Measurements from ENCODE around the gene P2RY8.

P2RY8 gene

DNA sequence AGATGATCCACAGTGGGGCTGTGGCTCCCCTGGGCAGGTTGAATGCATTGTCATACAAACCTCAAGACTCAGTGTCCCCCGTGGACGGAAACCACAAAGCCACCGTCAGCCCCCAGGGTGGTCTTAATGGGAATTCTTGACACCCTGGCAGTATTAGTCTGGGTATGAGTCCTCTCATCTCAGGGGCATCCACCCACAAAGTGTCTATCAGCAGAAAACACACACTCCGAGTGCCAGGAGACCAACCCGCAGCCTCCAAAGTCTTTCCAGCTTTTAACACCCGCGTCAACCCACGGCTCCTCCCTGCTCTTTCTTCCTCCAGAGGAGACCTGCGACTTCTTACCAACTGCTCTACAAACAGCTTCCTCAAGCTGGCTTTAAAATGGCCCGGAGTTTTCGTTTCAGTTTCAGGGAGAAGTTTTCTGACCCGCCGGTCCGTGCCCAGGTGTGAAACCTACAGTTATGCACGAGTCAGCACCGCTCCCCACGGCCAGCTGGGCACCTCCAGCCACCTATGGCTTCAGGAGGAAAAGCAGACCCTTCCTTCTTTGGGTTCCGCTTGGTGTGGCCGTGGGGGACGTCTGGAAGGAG is 69.9 kb downstream of the P2RY8 start:
- peak overlapping the region in 1 of 2 donors; percentile 13 for H3K4me3 ChIP-seq (ENCODE audit: low read depth in 1 of 2, low read length in 2 of 2)

DNA sequence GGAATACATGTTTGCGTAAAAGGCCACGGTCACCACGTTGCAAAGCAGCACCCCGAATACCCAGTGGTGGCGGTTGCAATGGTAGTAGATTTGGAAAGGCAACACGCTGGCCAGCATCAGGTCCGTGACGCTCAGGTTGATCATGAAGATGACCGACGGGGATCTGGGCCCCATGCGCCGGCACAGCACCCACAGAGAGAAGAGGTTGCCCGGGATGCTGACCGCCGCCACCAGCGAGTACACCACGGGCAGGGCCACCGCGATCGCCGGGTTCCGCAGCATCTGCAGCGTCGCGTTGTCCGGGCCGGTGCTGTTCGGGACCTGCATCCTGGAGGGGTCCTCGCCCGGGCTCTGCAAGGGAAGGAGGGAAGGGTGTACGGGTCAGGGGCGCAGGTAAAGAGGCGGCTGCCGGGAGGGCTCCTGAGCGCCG is 70.7 kb downstream of the P2RY8 start:
- Histone ChIP-seq H3K27me3 (ENCODE audit: low read depth, low read length) (no peaks in the 10 kb centered on the region), H3K27ac (ENCODE audit: low read length) (no peak overlapping the region), H3K36me3 (ENCODE audit: control insufficient read depth in 1 of 2, insufficient read depth in 2 of 2, low read length in 2 of 2) (no peaks in the 10 kb centered on the region), H3K4me1 (ENCODE audit: control insufficient read depth in 1 of 2, insufficient read depth in 2 of 2, low read length in 2 of 2) (peaks cover 0 to 5% of the 10 kb centered on the region in 2 donors), H3K4me3 (ENCODE audit: low read depth in 1 of 2, low read length in 2 of 2) (no peak overlapping the region), H3K9me3 (ENCODE audit: control insufficient read depth in 1 of 2, low read length in 2 of 2) (no peaks in the 10 kb centered on the region)

More for the DNA sequence above, 69.9 kb downstream of the P2RY8 start:
- H3K4me1 ChIP-seq (ENCODE audit: control insufficient read depth in 1 of 2, insufficient read depth in 2 of 2, low read length in 2 of 2): peaks cover 0 to 5% of the 10 kb centered on the region in 2 donors
- no peak overlapping the region for H3K27ac ChIP-seq (ENCODE audit: low read length)
- no peaks in the 10 kb centered on the region for H3K9me3 ChIP-seq (ENCODE audit: control insufficient read depth in 1 of 2, low read length in 2 of 2)
- H3K27me3 ChIP-seq (ENCODE audit: low read depth, low read length): no peaks in the 10 kb centered on the region
- no peaks in the 10 kb centered on the region for H3K36me3 ChIP-seq (ENCODE audit: control insufficient read depth in 1 of 2, insufficient read depth in 2 of 2, low read length in 2 of 2)

DNA sequence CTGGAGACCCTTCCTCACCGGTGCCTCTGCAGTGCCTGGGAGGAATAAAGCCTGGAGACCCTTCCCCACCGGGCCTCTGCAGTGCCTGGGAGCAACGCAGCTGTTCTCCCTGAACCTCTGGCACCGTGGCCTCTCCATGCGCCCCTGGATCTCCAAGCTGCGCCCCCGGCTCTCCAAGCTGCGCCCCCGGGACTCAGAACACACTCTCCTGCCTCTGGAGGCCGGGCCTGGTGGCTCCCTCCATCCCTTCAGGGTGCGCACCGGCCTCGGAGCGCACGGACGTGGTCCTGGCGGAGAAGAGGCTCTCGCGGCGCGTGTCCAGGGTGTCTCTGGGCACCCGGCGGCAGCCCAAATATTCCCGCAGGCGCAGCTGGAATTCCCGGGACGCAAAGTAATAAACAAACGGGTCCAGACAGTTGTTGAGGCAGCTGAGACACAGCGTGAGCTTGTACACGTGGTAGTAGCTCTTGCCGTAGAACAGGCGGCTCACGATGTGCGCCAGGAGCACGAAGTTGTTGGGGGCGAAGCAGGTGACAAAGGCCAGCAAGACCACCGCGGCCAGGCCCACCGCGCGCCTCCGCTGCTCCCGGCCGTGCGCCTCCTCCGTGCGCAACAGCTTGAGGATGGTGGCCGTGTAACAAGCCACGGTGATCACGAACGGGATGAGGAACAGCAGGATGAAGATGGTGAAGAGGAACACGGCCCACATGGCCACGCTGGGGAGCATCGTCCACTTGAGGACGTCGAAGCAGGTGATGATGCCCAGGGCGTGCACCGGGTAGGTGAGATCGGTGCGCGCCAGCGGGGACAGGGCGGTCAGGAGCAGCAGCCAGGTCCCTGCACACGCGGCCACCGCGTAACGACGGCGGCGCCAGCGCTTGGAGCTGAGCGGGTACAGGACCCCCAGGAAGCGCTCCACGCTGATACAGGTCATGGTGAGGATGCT is 71.4 kb downstream of the P2RY8 start:
- Histone ChIP-seq H3K27me3 (ENCODE audit: low read depth, low read length) (no peaks in the 10 kb centered on the region), H3K9me3 (ENCODE audit: control insufficient read depth in 1 of 2, low read length in 2 of 2) (no peaks in the 10 kb centered on the region), H3K27ac (ENCODE audit: low read length) (no peak overlapping the region), H3K36me3 (ENCODE audit: control insufficient read depth in 1 of 2, insufficient read depth in 2 of 2, low read length in 2 of 2) (no peaks in the 10 kb centered on the region), H3K4me3 (ENCODE audit: low read depth in 1 of 2, low read length in 2 of 2) (no peak overlapping the region), H3K4me1 (ENCODE audit: control insufficient read depth in 1 of 2, insufficient read depth in 2 of 2, low read length in 2 of 2) (peaks cover 0 to 5% of the 10 kb centered on the region in 2 donors)

DNA sequence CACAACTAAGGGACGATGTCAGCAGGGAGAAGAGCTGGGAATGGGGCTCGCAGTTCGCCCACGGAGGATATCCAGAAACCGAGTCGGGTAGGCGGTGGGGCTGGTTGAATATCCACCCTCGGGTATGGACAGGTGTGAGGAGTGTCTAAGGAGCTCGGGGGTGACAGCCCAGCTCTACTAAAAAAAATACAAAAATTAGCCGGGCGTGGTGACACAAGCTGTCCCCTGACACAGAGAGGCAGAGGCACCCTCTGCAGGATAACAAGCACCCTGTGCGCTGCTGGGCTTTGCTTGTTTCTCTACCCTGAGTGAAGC is 72.1 kb downstream of the P2RY8 start:
- H3K36me3 ChIP-seq (ENCODE audit: control insufficient read depth in 1 of 2, insufficient read depth in 2 of 2, low read length in 2 of 2): no peaks in the 10 kb centered on the region
- peaks cover 0 to 5% of the 10 kb centered on the region in 2 donors for H3K4me1 ChIP-seq (ENCODE audit: control insufficient read depth in 1 of 2, insufficient read depth in 2 of 2, low read length in 2 of 2)
- H3K27me3 ChIP-seq (ENCODE audit: low read depth, low read length): no peaks in the 10 kb centered on the region
- H3K27ac ChIP-seq (ENCODE audit: low read length): no peak overlapping the region
- no peaks in the 10 kb centered on the region for H3K9me3 ChIP-seq (ENCODE audit: control insufficient read depth in 1 of 2, low read length in 2 of 2)
- no peak overlapping the region for H3K4me3 ChIP-seq (ENCODE audit: low read depth in 1 of 2, low read length in 2 of 2)

DNA sequence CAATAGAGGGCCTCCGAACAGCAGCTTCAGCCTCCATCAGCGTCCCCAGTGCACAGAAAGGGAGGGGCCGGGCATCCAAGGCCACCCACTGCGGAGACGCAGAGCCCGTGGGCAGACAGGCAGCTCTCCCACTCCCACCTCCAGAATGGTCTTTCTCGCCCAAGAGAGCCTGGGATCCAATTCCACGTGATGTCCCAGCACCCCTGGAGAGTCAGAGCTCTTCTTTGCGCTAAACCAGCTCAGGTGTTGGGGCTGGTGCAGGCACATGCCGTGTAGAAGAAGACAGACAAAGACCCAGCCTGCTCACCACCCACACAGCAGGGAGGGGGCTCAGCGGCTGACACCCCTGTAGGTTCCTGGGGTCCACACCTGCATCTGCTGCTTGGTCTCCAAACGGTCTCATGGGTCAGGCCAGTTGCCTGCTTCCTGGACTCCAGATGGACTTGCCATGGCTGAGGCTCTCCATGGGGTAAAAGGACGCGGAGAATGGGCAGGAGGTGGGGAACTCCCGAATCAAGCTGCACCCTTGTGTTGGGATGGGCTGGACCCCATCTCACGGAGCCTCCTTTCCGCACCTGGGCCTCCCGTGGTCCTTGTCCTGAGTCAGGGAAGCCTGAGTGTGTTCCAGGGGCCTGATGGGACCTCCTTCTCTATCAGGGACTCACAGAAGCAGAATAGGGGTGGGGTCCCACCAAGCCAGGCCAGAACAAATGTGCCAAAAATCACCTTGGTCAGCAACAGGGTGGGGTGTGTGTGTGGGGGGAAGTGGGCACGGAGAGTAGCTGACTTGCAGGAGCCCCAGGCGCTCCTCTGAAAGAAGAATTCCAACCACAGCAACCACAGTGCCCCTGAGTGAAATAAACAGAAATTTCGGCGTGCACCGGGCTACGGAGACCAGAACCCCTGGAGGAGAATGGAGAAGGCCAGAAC is 72.7 kb downstream of the P2RY8 start:
- Histone ChIP-seq H3K4me1 (ENCODE audit: control insufficient read depth in 1 of 2, insufficient read depth in 2 of 2, low read length in 2 of 2) (peaks cover 0 to 5% of the 10 kb centered on the region in 2 donors), H3K4me3 (ENCODE audit: low read depth in 1 of 2, low read length in 2 of 2) (no peak overlapping the region), H3K27me3 (ENCODE audit: low read depth, low read length) (peaks cover 3% of the 10 kb centered on the region), H3K9me3 (ENCODE audit: control insufficient read depth in 1 of 2, low read length in 2 of 2) (no peaks in the 10 kb centered on the region), H3K27ac (ENCODE audit: low read length) (no peak overlapping the region), H3K36me3 (ENCODE audit: control insufficient read depth in 1 of 2, insufficient read depth in 2 of 2, low read length in 2 of 2) (no peaks in the 10 kb centered on the region)

DNA sequence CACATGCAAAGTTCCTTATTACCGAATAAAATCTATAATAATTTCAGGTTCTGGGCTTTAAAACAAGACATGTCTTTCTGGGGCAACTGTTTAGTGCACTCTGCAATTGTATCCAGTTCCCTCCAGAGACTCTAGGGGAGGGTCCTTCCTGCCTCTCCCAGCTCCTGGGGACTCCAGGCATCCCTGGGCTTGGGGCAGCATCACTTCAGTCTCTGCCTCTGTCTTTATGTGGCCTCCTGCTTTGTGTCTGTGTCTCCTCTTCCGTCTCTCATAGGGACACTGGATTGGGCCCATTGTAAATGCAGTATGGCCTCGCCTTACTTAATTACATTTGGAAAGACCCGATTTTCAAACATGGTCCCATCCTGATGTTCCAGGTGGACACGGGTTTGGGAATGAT is 73.4 kb downstream of the P2RY8 start:
- peaks cover 3% of the 10 kb centered on the region for H3K27me3 ChIP-seq (ENCODE audit: low read depth, low read length)
- no peaks in the 10 kb centered on the region for H3K9me3 ChIP-seq (ENCODE audit: control insufficient read depth in 1 of 2, low read length in 2 of 2)
- H3K4me3 ChIP-seq (ENCODE audit: low read depth in 1 of 2, low read length in 2 of 2): no peak overlapping the region
- no peak overlapping the region for H3K27ac ChIP-seq (ENCODE audit: low read length)
- H3K36me3 ChIP-seq (ENCODE audit: control insufficient read depth in 1 of 2, insufficient read depth in 2 of 2, low read length in 2 of 2): no peaks in the 10 kb centered on the region
- peaks cover 0 to 5% of the 10 kb centered on the region in 2 donors for H3K4me1 ChIP-seq (ENCODE audit: control insufficient read depth in 1 of 2, insufficient read depth in 2 of 2, low read length in 2 of 2)

DNA sequence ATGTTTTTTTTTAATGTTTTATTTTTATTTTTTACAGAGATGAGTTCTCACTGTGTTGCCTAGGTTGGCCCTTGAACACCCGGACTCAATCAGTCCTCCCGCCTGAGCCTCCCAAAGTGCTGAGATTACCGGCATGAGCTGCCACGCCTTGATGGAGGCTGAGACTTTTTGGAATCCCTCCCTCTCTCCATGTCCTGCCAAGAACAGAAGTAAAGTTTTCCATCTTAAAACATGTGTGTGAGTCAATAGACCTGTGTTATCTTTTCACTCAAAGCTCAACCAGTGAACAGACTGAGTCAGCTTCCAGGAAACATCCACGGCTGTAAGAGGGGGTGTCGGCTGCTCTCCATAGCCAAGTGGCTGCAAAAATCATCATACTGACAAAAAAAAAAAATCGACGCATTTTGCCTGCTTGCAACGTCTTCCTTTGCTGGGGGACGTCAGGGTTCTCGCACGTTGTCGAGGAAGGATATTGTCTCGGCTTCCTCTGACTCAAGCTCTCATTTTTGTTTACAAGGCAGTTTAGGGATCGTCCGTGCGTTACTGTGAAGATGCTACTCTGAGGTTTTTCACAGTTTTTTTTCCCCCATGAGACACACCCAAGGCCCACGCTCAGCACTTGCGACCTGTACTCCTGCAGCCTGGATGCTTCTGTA is 74.3 kb downstream of the P2RY8 start:
- Histone ChIP-seq H3K9me3 (ENCODE audit: control insufficient read depth in 1 of 2, low read length in 2 of 2) (no peaks in the 10 kb centered on the region), H3K27ac (ENCODE audit: low read length) (no peak overlapping the region), H3K4me1 (ENCODE audit: control insufficient read depth in 1 of 2, insufficient read depth in 2 of 2, low read length in 2 of 2) (peaks cover 0 to 5% of the 10 kb centered on the region in 2 donors), H3K27me3 (ENCODE audit: low read depth, low read length) (peaks cover 3% of the 10 kb centered on the region), H3K36me3 (ENCODE audit: control insufficient read depth in 1 of 2, insufficient read depth in 2 of 2, low read length in 2 of 2) (no peaks in the 10 kb centered on the region), H3K4me3 (ENCODE audit: low read depth in 1 of 2, low read length in 2 of 2) (no peak overlapping the region)

DNA sequence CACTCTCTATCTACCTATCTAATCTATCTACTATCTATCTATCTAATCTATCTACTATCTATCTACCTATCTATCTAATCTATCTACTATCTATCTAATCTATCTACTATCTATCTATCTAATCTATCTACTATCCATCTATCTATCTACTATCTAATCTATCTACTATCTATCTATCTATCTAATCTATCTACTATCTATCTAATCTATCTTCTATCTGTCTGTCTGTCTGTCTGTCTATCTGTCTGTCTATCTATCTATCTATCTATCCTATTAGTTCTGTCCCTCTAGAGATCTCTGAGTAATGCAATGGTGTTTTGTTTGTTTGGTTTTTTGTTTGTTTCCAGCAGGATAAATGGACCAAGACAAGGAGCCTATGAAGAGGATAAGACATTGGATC is 74.9 kb downstream of the P2RY8 start:
- no peak overlapping the region for H3K4me3 ChIP-seq (ENCODE audit: low read depth in 1 of 2, low read length in 2 of 2)
- peaks cover 0 to 5% of the 10 kb centered on the region in 2 donors for H3K4me1 ChIP-seq (ENCODE audit: control insufficient read depth in 1 of 2, insufficient read depth in 2 of 2, low read length in 2 of 2)
- no peaks in the 10 kb centered on the region for H3K9me3 ChIP-seq (ENCODE audit: control insufficient read depth in 1 of 2, low read length in 2 of 2)
- H3K36me3 ChIP-seq (ENCODE audit: control insufficient read depth in 1 of 2, insufficient read depth in 2 of 2, low read length in 2 of 2): no peaks in the 10 kb centered on the region
- H3K27ac ChIP-seq (ENCODE audit: low read length): no peak overlapping the region
- H3K27me3 ChIP-seq (ENCODE audit: low read depth, low read length): peaks cover 3% of the 10 kb centered on the region

DNA sequence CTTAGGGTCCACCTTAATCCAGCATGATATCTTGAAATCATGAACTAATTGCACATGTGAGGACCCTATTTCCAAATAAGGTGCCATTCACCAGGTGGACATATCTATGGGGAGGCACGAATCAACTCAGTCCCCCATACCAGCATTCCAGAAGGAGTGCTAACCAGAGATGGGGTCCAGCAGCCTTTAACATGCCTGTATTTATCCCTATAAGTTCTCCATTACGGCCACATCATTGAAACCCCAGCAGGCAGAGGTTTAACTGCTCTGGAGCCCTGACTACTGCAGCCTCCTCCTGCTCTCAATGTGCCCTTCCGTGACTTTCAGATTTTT is 81.1 kb downstream of the P2RY8 start:
- Histone ChIP-seq H3K27me3 (ENCODE audit: low read depth, low read length) (peaks cover 3% of the 10 kb centered on the region), H3K27ac (ENCODE audit: low read length) (no peak overlapping the region)

DNA sequence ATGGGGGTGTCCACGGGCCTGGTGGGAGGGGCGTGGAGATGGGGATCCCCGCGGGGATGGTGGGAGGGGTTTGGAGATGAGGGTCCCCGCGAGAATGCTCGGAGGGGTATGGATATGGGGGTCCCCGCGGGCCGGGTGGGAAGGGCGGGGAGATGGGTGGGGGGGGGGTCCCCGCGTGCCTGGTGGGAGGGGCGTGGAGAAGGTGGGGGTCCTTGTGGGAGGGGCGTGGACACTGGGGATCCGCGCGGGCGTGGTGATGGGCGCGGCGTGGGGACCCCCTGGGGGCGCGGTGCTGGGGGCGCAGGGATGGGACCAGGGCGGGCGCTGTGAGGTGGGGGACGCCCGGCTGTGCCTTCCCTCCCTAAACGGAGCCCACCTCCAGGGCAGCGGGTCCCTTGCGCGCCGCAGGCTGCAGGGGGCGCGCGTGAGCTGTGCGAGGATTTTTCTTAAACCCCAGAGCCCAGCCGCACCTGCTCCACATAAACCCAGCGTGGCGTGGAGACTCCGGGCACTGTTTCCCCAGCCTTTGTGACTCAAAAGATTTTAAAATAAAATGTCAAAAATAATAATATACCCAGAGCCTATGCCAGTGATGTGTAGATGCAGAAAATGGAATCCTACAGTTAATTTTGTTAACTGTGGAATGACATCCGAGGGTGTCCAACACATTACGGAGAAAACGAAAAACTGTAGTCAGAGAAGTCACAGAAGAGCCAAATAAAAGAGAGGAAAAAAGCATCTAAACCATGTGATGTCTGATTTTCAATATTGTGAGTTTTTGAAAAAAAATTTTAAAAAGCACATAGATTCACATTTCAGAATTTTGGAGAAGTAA is 82.8 kb downstream of the P2RY8 start:
- H3K4me3 ChIP-seq (ENCODE audit: low read depth in 1 of 2, low read length in 2 of 2): peak overlapping the region in 1 of 2 donors; percentile 66
- no peak overlapping the region for H3K27ac ChIP-seq (ENCODE audit: low read length)
- no peaks in the 10 kb centered on the region for H3K27me3 ChIP-seq (ENCODE audit: low read depth, low read length)
- H3K4me1 ChIP-seq (ENCODE audit: control insufficient read depth in 1 of 2, insufficient read depth in 2 of 2, low read length in 2 of 2): peaks cover 0 to 25% of the 10 kb centered on the region in 2 donors
- H3K36me3 ChIP-seq (ENCODE audit: control insufficient read depth in 1 of 2, insufficient read depth in 2 of 2, low read length in 2 of 2): no peaks in the 10 kb centered on the region
- no peaks in the 10 kb centered on the region for H3K9me3 ChIP-seq (ENCODE audit: control insufficient read depth in 1 of 2, low read length in 2 of 2)

More for the DNA sequence above, 81.1 kb downstream of the P2RY8 start:
- Histone ChIP-seq H3K4me1 (ENCODE audit: control insufficient read depth in 1 of 2, insufficient read depth in 2 of 2, low read length in 2 of 2) (peaks cover 0 to 14% of the 10 kb centered on the region in 2 donors), H3K36me3 (ENCODE audit: control insufficient read depth in 1 of 2, insufficient read depth in 2 of 2, low read length in 2 of 2) (no peaks in the 10 kb centered on the region), H3K4me3 (ENCODE audit: low read depth in 1 of 2, low read length in 2 of 2) (no peak overlapping the region), H3K9me3 (ENCODE audit: control insufficient read depth in 1 of 2, low read length in 2 of 2) (no peaks in the 10 kb centered on the region)

Measured in muscle layer of duodenum (tissue), 2 donors.